Measurements from ENCODE around the gene QPCTL. TPM values are rescaled to one million over a fixed set of nuclear protein-coding genes. Genes with fewer than 3 reads are reported as not detected.

The QPCTL gene
- total and polyA plus RNA-seq, 2 donors (not counting 1 experiment from before 2014, with no cell fraction given): 9.4 to 50.9 TPM

- no peak within 1 kb of the TSS for H3K4me3 ChIP-seq (ENCODE audit: control extremely low read depth in 1 of 5, extremely low read depth in 1 of 5, insufficient read depth in 1 of 5, low read depth in 2 of 5, low read length in 4 of 5)
- H3K9ac ChIP-seq (ENCODE audit: low read length): no peak within 1 kb of the TSS
- Mint-ChIP-seq H3K9me3 (ENCODE audit: insufficient read depth) (no peaks in the 10 kb centered on the region), H3K4me3 (no peak within 1 kb of the TSS), H3K27ac (no peak within 1 kb of the TSS), H3K27me3 (peaks cover 4% of the 10 kb centered on the region), H3K4me1 (peaks cover 20% of the 10 kb centered on the region)
- peaks cover 0 to 6% (median 0%) of the 10 kb centered on the region in 3 donors for H3K9me3 ChIP-seq (ENCODE audit: control extremely low read depth in 1 of 3, control insufficient read depth in 2 of 3, insufficient read depth in 1 of 3, low read length in 2 of 3)
- ChIA-PET CTCF (interaction anchor here (1.0 to 1.5 kb wide), 2 partner anchors 18 to 49 kb away, joined by 3 to 6 read pairs; no protein-coding TSS in a partner anchor), POLR2A (no interaction called here)
- no peak for DNase-seq
- no peaks in the 10 kb centered on the region for H3K27me3 ChIP-seq (replicated peaks in 1 of 4; ENCODE audit: control extremely low read depth in 1 of 4, control insufficient read depth in 3 of 4, insufficient read depth in 4 of 4, low read length in 3 of 4)
- no peak for ATAC-seq (ENCODE audit: low read depth)
- TF ChIP-seq, protein P1, sequence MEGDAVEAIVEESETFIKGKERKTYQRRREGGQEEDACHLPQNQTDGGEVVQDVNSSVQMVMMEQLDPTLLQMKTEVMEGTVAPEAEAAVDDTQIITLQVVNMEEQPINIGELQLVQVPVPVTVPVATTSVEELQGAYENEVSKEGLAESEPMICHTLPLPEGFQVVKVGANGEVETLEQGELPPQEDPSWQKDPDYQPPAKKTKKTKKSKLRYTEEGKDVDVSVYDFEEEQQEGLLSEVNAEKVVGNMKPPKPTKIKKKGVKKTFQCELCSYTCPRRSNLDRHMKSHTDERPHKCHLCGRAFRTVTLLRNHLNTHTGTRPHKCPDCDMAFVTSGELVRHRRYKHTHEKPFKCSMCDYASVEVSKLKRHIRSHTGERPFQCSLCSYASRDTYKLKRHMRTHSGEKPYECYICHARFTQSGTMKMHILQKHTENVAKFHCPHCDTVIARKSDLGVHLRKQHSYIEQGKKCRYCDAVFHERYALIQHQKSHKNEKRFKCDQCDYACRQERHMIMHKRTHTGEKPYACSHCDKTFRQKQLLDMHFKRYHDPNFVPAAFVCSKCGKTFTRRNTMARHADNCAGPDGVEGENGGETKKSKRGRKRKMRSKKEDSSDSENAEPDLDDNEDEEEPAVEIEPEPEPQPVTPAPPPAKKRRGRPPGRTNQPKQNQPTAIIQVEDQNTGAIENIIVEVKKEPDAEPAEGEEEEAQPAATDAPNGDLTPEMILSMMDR (IDR thresholded peaks at IDR 0.05): no peak
- no peak for TF ChIP-seq EZH2 (IDR thresholded peaks at IDR 0.05; ENCODE audit: borderline replicate concordance, insufficient read depth, low read depth, low read length, poor library complexity, severe bottlenecking)
- intact Hi-C loops (cut with micrococcal nuclease): no loop called here
- H2AFZ ChIP-seq (ENCODE audit: insufficient read depth, low read depth, low read length, poor library complexity, severe bottlenecking): no peak within 1 kb of the TSS
- H3K4me2 ChIP-seq (replicated peaks; ENCODE audit: low read depth, low read length, poor library complexity, severe bottlenecking): no peak within 1 kb of the TSS
- H3K79me2 ChIP-seq (ENCODE audit: control insufficient read depth, insufficient read depth, low read length): peaks cover 28% of the 10 kb centered on the region
- H4K20me1 ChIP-seq (ENCODE audit: control insufficient read depth, insufficient read depth, low read length, poor library complexity, severe bottlenecking): peaks cover 7% of the 10 kb centered on the region
- WGBS (ENCODE audit: insufficient coverage): 97% methylated on average over 59 of the region's 59 CpGs
- no peaks in the 10 kb centered on the region for H3K36me3 ChIP-seq (replicated peaks in 1 of 2; ENCODE audit: control extremely low read depth in 1 of 2, control insufficient read depth in 1 of 2, extremely low read depth in 1 of 2, insufficient read depth in 2 of 2, low read length in 1 of 2)
- no peak within 1 kb of the TSS for H3K27ac ChIP-seq (ENCODE audit: low read length in 2 of 2)
- peaks cover 11 to 24% of the 10 kb centered on the region in 2 donors for H3K4me1 ChIP-seq (ENCODE audit: control insufficient read depth in 2 of 2, insufficient read depth in 2 of 2, low read length in 2 of 2)
These were observed 40.8 kb downstream of the QPCTL start, which contains the start of gene MEIOSIN for GRCh38 chr19:45733160-45733810. TSS of gene MEIOSIN (plus strand) at chr19:45733439. CDS start at chr19:45735377, 1,938 bp downstream.

All from B cell (primary cell).